Activated CD4-positive, alpha-beta T cell treated with anti-CD3 and anti-CD28 coated beads, Interleukin-2, amount 50 U/mL, for 16 hours (primary cell): ENCODE measurements around the gene PLAC1.

Experiments
- DNase-seq: peaks from one replicate; pipeline ENCODE4 v3.0.0-alpha.2; 2020

The PLAC1 gene

DNA sequence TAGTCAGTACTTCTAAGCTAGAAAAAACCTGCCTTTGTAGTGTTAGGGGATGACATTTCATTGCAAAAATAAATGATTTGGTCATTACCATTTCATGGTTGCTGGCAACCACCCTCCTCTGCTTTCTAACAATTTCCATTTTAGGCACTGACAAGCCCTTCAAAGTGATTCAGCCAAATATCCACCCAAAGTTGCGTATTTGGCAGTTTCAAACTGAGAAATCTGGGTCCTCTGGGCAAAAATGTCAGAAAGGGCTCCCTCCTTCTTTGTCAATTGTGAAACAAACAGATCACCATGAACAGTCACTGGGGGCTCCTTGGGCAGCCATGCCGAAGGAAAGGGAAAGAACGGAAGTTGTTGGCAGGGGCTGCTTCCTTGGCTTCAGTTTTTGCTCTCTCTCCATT, 33.0 kb downstream of the PLAC1 start:
- DNase-seq, result peak; percentile 20

- no peak for DNase-seq
Observed at GRCh38 chrX:134624046-134624430, 34.2 kb downstream of the PLAC1 start.

DNA sequence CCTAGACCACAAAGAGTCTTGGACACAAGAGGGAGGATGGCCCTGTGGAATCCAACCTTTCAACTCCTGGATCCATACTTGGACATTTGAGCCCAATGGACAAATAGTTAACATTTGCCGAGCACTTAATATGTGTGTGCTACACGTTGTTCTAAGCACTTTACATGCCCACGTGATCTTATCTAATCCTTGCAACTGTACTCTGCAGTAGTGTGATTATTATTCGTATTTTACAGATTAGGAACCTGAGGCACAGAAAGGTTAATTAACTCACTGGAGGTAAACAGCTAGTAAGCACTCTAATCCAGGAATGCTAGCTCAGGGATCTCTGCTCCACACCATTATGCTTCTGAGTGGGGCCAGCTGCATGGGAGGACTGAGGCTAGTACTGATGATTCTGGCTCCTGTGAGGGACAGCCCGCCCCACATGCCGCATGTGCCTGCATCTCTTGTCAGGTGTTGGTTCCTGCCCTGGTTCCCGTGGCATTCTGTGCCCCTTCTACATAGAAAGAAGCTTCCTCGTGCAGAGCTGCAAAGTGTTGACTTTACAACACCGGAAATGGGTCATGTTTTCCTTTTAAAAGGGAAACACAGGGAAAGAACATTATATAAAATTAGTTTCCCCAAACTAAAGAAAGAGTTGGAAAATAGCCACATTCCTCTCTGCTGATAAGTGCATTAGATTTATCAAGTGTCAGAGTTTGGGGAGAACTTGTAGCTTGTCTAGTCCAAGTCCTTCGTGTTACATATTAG, 34.8 kb downstream of the PLAC1 start:
- no peak for DNase-seq

DNA sequence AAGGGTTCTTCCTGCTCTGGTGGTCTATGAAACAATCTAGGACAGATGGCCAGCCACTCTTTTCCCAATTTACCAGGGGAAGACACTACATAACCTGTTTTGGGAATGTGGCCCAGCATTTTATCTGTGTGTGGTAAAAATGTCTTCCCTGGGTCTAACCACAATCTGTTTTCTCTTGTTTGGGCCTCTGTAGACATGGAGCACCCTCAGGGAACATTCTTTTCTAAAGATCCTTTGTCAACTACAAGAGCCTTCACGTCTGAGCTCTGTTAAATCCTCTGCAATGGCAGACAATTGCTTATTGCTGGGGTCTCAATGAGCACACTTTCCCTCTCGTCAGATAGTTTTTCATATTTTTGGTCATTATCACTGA, 35.5 kb downstream of the PLAC1 start:
- DNase-seq, result no peak

DNA sequence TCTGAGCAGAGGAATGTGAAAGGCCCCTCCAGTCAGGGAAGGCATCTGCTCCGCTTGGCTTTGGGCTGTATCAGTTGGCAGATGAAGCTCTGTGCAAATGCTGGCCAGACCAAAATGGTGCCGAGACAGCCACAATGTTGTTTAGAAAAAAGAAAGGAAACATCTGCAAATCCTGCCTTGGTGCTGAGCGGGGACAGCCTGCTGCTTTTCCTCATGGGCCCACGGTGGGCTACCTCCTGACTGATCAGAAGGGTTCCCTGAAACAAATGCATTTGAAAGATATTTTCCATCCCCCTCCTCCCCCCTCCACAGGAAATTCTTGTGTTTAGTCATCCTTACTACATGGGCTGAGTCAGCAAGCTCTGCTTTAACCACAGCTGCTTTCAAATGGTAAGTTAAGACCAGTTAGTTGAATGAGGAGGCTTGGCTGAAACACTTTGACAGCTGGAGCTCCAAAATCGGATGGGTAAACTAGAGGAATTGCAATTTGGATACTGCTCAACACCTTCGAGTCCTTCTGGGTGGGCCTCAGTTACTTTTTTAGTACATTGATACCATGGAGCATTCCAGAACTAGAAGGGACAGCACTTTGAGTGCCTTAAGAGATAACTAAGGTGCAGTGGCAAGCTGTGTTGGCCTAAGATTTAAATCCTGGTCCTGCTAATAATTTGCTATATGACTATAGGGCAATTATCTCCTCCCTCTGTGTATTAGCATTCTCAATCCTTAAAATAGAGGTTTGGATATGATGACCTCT, 36.0 kb downstream of the PLAC1 start:
- peak; percentile 82 for DNase-seq

- no peak for DNase-seq
Observed at GRCh38 chrX:134619838-134620237, 38.4 kb downstream of the PLAC1 start.

DNA sequence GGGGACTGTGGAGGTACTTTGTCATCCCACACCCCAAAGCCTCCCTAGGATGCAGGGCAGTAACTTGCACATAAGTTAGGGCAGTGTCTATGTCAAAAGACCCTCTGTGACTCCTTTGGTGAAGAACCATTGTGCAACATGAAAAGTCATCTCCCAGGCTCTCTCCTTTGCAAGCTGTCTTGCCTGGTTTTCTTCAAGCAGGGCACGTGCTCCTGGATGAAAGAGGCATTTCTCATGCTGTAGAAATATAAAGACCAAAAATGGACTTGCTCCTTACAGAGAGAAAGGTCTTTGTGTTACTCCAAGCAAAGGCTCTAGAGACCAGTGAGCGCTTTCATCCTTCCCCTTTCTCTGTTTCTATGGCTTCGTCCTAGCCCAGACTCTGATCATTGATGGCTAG, 44.9 kb downstream of the PLAC1 start:
- no peak for DNase-seq

- no peak for DNase-seq
Observed at GRCh38 chrX:134608153-134608552, 50.1 kb downstream of the PLAC1 start.

DNA sequence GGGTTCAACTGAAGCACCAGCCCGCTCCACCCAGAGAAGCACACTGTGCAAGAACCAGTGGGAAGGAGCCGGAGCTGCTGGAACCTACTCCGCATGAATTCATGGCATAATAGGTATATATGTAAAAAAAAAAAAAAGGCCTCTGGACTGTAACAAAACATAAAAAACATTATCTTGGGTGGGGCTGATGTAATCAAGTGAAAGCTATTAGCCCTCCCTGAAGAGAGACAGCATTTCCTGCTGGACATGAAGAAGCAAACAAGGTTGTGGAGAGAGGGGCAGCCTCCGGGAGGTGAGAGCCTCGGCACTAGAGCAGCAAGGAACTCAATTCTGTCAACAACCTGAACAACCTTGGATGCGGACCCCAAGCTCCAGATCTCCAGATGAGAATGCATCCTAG, 50.7 kb downstream of the PLAC1 start:
- DNase-seq, result no peak

DNA sequence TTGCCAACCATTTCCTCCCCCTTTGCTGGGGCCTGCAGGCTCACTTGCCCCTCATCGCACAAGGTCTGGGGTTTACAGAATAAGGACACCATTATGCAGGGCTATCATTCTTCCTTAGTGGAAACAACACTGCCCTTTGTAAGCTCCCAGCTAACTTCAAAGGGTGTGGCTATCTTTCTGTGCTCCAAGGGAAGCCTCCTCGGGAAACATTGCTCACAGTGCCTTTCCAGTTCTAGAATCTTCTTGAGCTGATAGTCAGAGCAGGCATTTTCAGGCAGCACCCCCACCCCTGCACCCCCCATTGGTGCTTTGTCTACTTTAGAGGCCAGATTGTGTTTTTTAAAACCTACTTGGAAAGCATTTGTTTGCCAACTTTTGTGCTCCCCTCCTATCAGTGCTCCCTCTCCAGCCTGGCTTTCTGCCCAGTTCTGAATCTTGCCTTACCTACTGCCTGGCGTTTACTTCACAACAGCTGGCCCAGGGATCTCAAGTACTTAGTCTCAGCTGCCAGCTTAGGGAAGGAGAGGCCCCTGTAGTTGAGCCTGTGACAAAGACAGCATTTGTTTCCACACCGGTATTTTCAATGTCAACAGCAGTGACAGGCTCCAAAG, 53.5 kb downstream of the PLAC1 start:
- no peak for DNase-seq

GRCh38 chrX:134603806-134604700, 54.2 kb downstream of the PLAC1 start:
- DNase-seq, result no peak

GRCh38 chrX:134602410-134602809, 55.9 kb downstream of the PLAC1 start:
- no peak for DNase-seq

- DNase-seq, result no peak
Observed at GRCh38 chrX:134601240-134601765, 57.0 kb downstream of the PLAC1 start.

- peak; percentile 4 for DNase-seq
Observed at GRCh38 chrX:134600714-134601113, 57.6 kb downstream of the PLAC1 start.

- peak; percentile 73 for DNase-seq
Observed at GRCh38 chrX:134599184-134599914, 58.9 kb downstream of the PLAC1 start.

DNA sequence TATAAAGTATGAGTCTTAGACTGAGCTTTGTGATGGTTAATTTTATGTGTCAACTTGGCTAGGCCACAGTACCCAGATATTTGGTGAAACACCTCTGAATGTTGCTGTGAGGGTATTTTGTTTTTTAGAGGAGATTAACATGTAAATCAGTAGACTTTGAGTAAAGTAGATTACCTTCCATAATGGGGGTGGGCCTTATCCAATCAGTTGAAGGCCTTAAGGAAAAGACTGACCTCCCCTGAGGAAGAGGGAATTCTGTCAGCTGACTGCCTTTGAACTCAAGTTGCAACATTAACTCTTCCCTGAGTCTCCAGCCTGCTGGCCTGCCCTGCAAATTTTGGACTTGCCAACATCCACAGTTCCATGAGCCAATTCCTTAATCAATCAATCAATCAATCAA, 66.0 kb downstream of the PLAC1 start:
- no peak for DNase-seq

DNA sequence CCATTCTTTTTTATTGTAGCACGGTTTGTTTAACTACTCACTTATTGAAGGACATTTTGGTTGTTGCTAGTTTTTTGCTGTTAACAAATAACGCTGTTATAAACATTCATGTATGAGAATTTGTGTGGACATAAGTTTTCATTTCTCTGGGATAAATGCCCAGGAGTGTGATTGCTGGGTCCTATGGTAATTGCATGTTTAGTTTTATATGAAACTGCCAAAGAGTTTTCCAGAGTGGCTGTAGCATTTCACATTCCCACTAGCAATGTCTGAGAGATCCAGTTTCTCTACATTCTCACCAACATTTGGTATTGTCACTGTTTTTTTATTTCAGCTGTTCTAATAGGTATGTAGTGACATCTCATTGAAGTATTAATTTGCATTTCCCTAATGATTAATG, 66.8 kb downstream of the PLAC1 start:
- no peak for DNase-seq

DNA sequence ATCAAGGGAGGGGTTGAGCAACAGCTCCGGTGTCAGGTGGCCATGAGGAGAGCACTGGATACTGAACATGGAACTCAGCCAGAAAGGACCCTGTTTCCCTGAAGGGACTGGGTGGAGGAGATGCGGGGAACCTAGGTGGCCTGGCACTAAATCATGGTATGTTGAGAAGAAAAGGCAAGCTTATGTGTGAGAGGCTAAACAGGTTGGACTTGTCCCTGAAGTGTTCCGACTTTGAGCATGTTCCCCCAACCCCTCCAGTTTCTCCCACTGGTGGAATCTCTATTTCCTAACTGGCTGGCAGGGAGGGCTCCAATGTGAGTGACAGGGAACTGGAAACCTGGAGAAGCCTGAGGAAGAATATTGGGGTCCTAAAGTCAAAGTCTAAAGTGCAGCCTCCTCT, 69.5 kb downstream of the PLAC1 start:
- DNase-seq, result no peak

GRCh38 chrX:134580907-134581306, 77.4 kb downstream of the PLAC1 start:
- DNase-seq, result no peak

GRCh38 chrX:134573683-134574035, 84.6 kb downstream of the PLAC1 start:
- DNase-seq, result no peak

DNA sequence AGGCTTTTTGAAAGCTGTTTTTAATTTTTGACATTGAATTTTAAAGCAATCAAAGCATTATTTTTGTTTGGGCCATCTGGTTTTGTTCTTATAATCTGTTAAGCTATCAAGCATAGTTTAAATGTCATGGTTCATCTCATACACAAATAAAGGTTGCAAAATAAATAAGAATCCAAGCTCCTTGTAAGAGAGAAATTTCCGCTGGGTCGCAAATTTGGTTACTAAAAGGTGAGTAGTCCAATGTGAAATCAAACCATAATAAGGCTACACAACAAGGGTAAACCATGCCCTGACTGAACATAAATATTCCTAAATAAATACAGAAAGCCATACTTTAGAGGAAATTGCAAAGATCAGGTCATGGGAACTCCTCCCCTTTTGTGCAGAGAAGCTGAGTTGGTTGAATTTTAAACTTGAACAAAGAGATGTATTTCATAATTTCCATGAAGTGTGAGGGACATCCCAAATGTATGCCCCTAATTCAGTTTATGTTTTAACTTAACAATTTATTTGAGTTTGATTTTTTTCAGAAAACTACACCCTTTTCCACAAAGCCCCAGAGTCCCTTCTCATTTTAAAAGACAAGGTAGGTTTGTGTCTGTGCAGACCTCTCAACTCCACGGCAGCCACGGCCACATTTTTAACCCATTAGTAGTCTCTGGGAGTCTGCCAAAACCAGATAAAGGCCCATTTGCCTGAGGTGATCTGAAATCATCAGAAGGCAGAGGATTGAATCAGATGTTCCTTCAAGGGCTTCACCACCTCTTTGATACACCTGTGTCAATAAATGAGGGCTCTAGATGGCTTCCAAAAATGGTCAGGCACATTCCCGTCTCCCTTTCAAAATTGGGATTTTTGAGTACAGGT, 85.2 kb downstream of the PLAC1 start:
- DNase-seq, result no peak
